NCI-H69 (cell line): ENCODE measurements around the gene SLC6A12.

Experiments
- DNase-seq: peaks from one replicate; lab custom pipeline; 2025; lab: John Stamatoyannopoulos, UW

SLC6A12 gene

DNA sequence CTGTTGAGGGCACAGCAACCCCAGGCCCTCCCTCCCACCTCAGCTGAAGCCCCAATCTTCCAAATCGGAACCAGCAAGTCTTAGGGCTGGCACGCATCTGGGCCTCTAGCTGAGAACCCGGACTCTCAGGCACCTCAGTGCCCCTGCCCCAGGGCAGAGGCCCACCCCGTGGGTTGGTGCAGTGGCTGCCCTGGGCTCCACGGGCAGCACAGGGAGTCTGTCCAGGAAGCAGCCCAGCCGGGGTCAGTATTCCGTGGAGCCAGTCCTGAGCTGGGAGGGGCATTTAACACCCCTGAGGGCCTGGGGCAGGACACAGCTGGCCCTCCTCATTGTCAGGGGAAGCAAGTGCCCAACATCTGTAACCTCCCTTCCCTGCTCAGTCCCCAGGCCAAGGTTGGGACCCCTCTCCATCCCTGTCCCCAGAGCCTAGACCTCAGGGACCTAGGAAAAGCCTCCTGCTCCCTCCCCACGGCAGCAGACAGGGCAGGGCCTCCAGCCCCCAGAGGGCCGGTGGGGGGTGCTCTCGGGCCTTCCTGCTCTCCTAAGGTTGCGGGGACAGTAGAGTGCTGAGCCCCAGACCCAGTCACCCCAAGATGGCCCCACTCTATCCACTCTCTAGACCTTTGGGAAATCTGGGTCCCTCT is 36.5 kb downstream of the SLC6A12 start:
- DNase-seq: no peak

DNA sequence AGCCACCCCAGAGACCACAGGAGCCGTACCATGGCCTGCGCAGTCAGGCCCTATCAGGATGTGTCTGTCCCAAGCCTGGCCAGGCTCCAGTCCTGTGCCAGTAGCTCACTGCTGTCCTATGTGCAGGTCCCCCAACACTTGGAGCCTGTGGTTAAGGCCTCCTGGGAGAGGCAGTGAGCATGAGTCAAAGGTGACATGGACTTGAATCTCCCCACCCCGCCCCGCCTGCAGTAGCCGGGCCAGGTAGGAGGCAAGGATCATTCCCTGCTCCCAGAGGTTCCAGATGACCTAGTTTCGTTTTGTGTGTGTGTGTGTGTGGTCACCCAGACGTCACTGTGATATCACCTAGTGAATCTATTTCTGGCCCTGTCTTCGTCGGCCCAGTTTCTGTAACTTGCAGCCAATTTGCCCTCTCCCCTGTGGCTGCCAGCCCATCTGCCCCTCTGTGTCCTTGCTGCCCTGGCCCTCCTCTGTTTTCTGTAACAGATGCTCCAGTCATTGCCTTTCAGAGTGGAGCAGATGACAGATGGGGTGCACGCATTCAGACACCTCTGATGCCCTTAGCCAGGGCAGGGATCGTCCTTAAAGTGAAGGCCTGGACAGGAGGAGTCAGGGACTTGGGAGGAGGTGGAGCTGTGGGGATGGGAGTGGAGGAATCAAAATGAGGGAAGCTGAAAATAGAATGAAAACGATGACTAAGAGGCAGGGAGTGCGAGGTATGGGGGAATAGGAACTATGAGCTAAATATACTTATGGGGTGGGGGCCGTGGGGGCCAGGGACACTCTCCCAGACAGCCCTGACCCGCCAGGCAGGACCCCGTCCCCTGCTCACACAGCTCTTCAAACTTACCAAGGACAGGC is 37.4 kb downstream of the SLC6A12 start:
- DNase-seq: peak; percentile 72

DNA sequence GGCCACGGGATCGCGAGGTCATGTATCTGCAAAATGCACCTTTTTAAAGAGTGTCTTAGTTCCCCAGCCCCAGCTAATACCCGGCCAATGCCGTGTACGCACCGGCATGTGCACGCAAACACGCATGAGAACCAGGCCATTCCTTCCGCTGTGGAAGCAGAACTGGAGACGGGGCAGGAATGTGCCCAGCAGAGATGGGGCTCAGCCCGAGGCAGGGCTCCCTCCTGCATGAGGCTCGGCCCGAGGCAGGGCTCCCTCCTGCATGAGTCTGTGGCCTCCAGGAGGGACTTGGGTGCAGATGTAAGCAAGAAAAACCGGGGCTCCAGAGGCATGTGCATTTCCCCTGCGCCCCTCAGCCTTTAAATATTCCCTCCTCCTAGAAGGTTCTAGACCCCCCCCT is 38.2 kb downstream of the SLC6A12 start:
- DNase-seq: no peak

DNA sequence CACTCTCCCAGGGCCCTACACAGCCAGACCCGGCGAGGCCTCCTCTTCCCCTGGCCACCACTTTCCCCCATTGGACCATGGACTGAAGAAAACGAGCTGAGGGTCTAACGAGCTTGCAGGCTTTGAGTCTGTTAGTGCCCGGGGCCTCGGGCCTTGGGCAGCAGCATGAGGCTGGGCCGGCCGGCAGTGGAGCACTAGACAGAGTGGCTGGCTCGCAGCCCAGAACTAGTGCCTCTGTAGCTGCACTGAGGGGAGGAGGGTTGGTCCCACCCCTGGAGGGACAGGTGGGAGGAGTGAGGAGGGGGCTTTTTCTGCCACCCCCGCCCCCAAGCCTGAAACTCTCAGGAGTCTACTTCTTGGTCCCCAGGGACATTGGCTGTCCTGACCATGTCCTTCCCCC is 38.7 kb downstream of the SLC6A12 start:
- peak; percentile 72 for DNase-seq

DNA sequence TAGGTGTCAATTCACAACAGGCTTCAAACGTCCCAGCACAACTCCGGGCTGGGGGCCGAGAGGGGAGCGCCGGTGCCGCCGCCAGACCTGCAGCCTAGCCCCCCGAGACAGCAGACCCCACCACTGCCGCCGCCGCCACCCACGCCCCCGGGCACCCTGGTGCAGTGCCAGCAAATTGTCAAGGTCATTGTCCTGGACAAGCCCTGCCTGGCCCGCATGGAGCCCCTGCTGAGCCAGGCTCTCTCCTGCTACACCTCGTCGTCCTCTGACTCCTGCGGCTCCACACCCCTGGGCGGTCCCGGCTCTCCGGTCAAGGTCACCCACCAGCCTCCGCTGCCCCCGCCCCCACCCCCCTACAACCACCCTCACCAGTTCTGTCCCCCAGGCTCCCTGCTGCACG is 39.4 kb downstream of the SLC6A12 start:
- DNase-seq: no peak

DNA sequence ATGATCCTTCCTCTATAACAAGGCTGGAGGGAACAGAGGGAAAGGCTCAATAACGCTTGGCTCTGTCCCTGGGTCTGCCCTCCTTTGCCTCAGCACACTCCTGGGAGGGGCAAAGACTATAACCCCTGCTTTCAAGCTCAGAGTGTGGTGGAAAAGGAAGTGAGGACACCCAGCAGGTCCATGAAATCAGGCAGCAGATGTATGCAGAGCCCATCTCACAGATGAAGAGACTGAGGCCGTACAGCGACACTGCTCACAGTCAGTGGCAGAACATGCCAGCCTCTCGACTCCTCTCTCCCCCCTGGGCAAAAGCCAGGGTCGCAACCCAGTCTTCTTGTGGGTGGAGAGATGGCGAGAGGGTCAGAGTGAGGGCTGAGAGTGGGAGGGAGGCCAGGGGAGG is 39.8 kb downstream of the SLC6A12 start:
- no peak for DNase-seq

DNA sequence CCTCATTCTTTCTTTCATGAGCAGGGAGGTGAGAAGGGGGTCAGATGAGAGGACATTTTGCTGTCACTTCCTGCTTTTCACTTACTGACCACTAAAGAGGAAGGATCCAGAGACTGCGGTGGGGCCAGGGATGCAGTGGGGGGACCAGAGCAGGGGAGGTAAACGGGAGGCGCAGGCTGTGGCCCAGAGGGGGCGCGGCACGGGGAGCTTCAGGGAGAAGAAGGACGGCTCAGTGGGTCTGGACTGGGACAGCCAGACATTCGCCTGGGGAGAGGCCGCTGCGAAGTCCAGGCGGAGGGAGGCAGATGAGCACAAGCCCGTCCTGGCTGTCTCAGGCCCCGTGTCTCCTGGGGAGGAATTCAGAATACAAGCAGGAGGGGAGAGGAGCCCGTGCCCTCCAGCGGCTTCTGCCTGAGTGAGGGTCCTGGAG is 41.2 kb downstream of the SLC6A12 start:
- DNase-seq: no peak

DNA sequence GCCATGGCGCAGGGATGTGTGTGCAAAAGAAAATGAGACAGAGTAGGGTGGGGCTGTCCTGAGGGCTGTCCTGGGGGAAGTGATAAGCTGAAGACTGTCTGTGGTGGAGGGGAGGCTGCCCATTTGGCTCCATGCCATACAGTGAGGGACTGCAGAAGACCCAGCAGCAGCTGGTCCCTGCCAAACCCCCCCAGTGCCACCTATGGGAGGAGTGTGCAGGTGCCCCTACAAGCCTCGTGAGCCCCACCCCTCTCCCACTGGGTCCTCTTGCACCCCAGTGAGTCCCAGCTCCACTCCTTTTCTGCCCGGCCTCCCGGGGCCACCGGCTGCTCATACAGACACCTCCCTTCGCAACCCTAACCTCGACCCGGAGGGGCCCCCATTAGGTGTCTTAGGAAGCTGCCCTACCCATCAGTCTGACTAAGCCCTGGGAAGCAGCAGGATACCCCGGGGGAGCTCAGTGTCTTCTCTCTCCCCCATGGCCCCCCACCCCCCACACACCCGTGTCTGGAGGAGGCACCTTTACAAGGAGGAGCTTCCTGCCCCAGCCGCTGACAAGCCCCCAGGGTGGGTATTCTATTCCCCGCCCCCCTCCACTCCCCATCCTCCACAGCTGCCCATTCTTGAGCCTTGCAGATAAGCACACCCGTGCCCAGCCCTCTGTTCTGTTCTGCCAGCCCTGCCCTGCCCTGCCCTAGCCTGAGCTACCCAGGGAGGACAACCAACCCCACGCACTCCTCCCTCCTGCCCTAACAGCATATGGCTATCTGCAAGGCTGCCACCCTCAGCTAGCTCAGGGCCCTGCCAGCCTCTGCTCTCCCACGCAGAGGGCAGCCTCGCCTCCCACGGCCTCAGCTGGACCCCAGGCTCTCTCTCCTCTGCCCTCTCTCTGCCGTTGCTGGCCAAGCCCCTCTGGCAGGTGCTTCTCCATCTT is 41.9 kb downstream of the SLC6A12 start:
- peak; percentile 87 for DNase-seq

DNA sequence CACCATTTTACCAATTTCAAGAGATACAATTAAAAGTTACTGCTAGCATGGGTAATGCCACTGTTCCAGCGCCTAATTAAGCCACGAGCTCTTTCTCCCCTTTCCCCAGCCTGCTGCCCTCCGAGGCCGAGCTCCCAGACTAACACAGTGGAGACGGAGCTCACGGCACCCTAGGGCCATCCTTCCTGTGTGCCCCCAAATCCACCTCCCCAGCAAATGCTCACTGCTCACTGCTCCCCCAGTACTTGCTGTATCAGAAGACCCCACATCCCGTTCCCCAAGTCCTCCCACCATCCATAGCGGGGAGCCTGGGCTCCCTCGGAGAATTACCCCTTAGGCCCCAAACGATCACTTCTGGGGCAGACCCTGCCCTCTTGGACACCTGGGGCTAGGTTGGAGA is 42.7 kb downstream of the SLC6A12 start:
- DNase-seq: no peak

DNA sequence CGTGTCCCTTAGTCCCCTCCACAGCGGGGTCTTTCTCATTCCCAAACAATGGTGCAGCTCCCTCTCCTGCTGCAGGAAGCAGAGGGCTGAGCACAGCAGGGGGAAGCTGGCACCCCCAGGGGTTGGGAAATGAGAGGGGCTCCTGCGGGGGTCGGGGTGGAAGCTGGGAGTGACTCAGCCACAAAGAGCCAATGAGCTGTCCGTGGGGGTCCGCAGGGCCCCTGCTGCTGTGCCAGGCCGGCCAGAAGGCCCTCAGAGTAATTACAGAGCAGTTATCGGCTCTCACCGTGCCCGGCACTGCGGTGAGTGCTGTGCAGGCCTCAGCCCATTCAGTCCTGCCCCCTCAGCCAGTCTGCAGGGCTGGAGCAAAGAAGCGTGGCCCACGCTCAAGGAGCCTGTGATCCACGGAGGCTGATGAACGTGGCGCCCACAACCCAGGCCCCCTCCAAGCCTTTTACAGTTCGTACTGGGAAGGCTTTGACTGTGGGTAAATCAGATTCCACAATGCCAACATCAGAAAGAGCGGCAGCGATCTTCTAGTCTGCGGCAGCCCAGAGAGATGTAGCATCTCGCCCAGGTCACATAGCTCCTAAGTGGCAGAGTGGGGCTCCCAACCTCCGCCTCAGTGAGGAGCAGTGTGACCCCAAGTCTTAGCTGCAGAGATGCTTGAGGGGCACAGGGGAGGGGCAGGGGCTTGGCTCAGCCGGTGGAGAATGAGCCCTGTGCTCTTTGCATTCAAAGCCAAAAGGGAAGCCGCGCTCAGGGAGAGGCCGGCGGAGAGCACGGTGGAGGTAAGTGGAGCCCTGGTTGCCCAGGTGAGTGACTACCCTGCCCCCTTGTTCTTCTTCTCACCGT is 43.4 kb downstream of the SLC6A12 start:
- DNase-seq: peak; percentile 62

DNA sequence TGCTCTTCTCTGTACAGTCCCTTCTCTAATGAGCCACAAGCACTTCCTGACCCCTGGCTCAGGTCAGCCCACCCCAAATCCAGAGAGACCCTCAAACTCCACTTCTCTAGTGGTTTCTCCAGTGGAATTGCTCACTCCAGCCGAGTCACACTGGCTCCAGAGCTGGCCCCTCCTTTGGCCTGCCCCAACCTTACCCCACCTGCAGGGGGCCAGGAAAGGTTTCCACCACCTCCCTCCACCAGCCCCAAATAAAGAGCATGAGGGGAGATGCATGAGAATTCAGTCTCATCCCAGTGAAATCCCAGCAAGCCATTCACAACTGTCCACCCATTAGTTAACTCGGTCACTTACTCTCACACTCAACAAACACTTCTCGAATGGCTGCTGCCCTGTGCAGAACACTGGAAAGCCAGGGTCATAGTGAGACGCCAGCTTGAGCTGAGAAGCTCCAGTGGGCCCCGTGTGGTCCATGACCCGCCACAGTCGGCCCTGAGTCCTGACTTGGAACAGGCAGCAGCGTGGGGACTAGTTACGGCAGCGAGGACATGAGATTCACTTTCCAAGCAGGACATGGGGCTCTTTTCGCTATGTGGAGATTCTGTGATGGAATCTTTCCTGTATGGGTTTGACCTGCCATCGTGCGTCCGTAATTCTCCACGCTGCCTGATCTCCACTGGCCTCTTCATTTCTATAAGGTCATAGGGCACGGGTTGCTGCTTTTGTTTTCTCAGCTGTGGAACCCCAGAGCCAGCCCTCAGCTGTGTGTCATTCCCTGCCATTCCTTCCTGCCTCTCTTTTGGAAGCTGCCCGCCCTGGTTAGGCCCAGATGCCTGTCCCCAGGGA is 44.2 kb downstream of the SLC6A12 start:
- no peak for DNase-seq

DNA sequence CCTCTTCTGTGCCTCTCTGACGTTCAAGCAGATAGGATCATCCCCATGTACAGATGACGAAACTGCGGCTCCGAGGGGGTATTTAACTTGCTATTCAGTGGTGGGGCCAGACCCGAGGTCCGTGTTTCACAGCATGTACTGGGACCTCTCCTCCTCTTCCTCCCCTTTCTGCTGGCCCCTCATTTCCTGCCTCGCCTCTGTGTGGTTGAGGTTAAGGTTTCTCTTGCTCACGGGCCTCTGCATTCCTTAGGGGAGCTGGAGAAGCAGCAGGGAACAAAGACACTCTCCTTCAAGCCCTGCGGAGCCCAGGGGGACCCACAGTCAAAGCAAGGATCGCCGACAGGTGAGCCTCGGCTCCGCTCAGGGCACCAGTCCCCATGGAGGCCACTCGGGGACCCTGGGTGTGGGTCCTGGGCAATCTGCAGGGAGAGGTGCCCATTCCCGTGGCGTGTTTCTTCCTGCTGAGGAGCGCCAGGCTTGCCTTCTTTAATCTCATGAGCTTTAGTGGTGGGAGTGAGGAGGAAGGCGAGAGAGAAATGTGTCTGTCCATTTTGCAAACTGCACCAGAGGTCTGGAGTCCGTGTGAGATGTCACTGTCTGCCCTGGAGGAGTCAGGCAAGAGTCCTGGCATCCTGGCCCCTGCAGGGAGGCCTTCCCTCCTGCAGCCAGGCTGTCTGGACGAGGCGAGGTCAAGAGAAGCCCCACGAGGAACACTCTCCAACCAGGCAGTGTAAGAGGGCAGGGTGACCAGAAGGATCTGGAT is 45.0 kb downstream of the SLC6A12 start:
- DNase-seq: no peak

DNA sequence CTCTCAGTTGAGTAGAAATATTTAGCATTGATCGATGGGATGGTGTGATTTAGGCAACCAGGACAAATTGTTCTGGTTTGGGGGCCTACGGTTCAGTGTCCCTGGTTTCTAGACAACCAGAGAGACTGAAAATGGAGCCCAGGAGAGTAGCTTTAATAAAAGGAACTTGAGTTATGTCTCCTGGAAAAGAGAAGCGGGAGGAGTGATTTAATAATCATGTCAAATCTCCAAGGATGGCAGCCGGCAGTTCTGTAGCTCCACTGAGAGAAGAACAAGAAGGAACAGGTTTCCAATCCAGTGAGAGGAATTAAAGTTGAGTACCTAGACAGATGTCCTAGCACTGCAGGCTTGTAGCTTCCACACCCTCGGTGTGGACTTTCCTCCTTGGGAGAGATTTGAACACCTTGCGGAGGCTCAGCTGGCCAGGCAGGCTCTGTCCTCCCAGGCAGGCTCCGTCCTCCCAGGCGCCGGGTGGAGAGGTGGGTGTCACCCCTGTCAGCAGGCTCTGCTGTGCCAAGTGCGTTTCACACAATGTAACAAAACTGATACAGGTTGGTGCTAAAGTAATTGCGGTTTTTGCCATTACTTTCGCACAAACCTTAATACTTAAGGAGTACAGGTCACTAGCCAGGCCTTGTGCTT is 45.9 kb downstream of the SLC6A12 start:
- DNase-seq: no peak

DNA sequence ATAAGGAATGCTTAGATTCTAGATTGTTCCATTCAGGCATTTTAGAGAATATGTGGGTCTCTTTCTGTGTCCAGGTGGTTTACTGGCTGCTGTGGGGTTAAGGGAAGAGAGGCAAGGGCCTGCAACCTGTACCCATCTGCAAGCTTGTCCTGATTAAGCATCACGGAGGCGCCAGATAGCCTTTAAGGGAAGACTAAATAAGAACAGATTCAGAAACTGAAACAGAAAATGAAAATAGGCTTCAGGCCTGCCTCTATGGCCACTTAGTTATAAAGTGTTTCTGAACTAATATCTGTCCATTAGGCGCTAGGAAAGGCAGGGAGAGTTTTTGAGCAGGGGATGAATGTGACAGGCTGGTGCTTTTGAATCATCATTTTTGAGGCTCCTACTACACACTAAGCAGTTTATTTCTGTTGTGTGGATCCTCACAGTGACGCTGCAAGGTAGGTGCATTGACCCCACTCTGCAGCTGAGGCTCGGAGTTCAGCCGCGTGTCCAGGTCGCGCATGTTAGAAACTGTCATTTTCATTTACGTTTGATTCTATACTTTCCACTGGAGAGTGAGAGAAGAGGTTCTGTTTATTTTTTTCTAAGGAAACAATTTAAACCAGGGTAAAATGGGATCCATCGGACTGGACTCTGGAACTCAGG is 47.4 kb downstream of the SLC6A12 start:
- no peak for DNase-seq

DNA sequence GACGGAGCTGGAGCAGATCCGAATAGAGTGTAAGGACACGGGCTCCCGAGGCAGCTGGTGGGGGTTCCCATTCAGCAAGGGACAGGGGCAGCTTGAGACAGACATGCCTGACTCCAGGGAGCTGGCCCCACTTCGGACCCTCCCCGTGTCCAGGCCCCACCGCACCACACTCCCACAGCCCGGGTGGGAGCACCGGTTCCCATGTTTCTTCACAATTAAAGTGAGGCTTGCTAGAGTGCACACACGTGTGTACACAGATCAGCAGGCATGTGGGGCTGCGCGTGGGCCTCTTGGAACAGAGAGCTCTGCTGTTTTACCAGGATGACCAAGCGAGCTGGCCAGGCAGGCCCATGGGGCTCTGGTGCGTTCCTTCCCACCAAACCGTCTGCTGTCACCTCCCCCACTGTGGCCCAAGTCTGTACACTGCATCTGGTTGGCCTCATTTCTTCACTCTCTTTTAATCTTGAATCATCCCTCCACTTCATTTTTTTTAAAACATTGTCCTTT is 48.0 kb downstream of the SLC6A12 start:
- no peak for DNase-seq

DNA sequence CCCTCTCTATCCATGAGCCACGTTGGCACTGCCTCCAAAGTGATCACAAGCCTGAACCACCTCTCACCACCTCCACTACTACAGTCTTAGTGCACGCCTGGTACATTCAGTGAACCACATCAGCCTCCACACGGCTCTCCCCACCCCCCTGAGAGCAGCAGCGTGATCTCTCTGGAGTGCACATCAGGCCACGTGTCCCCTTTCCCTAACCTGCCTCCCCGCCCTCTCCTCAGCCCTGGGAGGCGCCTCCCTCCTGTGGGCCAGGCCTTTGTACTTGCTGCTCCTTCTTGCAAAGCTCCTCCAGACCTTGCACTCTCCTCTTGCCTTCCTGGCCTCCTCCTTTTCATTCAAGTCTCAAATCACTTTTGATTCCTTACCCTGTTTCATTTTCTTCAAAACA is 49.8 kb downstream of the SLC6A12 start:
- peak; percentile 75 for DNase-seq

DNA sequence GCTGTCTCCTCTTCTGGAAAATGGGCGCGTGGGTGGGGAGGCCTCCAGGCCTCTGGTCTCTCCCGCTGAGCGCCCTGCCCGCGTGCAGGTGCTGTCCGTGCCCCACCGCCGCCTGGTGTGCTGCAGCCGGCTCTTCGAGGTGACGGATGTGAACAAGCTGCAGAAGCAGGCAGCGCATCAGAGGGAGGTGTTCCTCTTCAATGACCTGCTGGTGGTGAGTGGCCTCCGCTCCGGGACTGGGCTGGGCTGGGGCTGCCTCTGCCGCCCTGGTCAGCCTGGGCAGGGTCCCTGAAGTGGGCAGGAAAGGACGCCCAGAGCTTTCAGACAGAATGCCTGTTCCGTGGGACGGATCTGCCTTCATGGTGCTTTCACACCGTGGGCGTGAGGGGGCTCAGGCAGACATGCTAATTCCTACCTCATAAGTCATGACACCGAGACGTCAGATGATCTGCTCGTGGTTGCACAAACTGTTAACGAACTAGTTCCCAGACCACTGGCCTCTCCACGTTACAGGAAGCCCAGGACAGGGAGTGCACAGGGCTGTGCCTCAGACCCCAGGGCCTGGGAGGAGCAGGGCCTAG is 50.5 kb downstream of the SLC6A12 start:
- peak; percentile 60 for DNase-seq
